H1 (cell line): ENCODE results near the gene SH3BGRL3. TPM values are rescaled to one million over a fixed set of nuclear protein-coding genes. Genes with fewer than 3 reads are reported as not detected.
A peak's percentile ranks its signal among the peaks of the same experiment; 100 is the strongest.

ENCODE experiments used
- ASH2L ChIP-seq: fragments of 200-600, 300-600 bp; sonication (generic); IDR thresholded peaks from one replicate; pipeline ENCODE4 v1.7.1; 2017; ENCODE audit warnings: low read length
- BCL11A ChIP-seq, 2 experiments: IDR thresholded peaks; one replicate each; pipeline ENCODE4 v1.6.1; 2011; ENCODE audit warnings: low read depth in 2 of 2, low read length in 2 of 2, mild to moderate bottlenecking in 2 of 2
- CBX8 ChIP-seq: fragments of 300-800, 300-1000 bp; sonication (generic); IDR thresholded peaks from 2 replicates; pipeline ENCODE4 v1.7.1; 2016; ENCODE audit warnings: low read depth, low read length, borderline replicate concordance
- CREB1 ChIP-seq: IDR thresholded peaks from 2 replicates; pipeline ENCODE4 v1.6.1; 2012; ENCODE audit warnings: inconsistent platforms
- EGR1 ChIP-seq: IDR thresholded peaks from 2 replicates; pipeline ENCODE4 v1.6.1; 2011; ENCODE audit warnings: low read depth, low read length, borderline replicate concordance
- EP300 ChIP-seq, 2 experiments: IDR thresholded peaks; 1 replicate in 1 of 2; 2 replicates in 1 of 2; pipeline ENCODE4 v1.6.1; 2011 to 2012; ENCODE audit warnings: low read depth in 2 of 2, low read length in 2 of 2, mild to moderate bottlenecking in 2 of 2, borderline replicate concordance in 1 of 2, inconsistent platforms in 1 of 2, moderate library complexity in 1 of 2
- FOSL1 ChIP-seq: IDR thresholded peaks from 2 replicates; pipeline ENCODE4 v1.6.1; 2011; ENCODE audit warnings: mild to moderate bottlenecking, low read depth, low read length, moderate library complexity; ENCODE audit not compliant: insufficient read depth
- HDAC2 ChIP-seq, 2 experiments: fragments of 300-600 bp in 1 of 2; sonication (generic) in 1 of 2; IDR thresholded peaks; 2 replicates each; pipeline ENCODE4 v1.6.1; 2011 to 2012; ENCODE audit warnings: low read depth in 2 of 2, low read length in 2 of 2, mild to moderate bottlenecking in 2 of 2, moderate library complexity in 2 of 2, borderline replicate concordance in 1 of 2, inconsistent platforms in 1 of 2
- NANOG ChIP-seq: IDR thresholded peaks from 2 replicates; pipeline ENCODE4 v1.6.1; 2011; ENCODE audit warnings: low read length, low read depth, mild to moderate bottlenecking, inconsistent platforms; ENCODE audit not compliant: insufficient read depth, poor library complexity, severe bottlenecking
- NRF1 ChIP-seq: IDR thresholded peaks from 2 replicates; pipeline ENCODE4 v1.6.1; 2011; ENCODE audit warnings: mild to moderate bottlenecking, low read depth, low read length, improper control_type of control experiment
- POU5F1 ChIP-seq: IDR thresholded peaks from 2 replicates; pipeline ENCODE4 v1.6.1; 2011; ENCODE audit warnings: low read depth, mild to moderate bottlenecking, low read length, moderate library complexity
- SIN3A ChIP-seq, 2 experiments: IDR thresholded peaks in 1 of 2; conservative IDR thresholded peaks in 1 of 2; 2 replicates each; pipeline ENCODE4 v1.6.1; 2011 to 2012; ENCODE audit warnings: low read length in 2 of 2, improper control_type of control experiment in 1 of 2, low read depth in 1 of 2, mild to moderate bottlenecking in 1 of 2
- TAF1 ChIP-seq: IDR thresholded peaks from 2 replicates; pipeline ENCODE4 v1.6.1; 2011; ENCODE audit warnings: mild to moderate bottlenecking, low read depth, low read length
- polyA plus RNA-seq, 7 experiments: library from polyadenylated mRNA; depleted of rRNA in 3 of 7; stranded (reverse) in 5 of 7; unstranded in 2 of 7; fragments of >200 nt in 5 of 7; fragments of 200-250 nt in 2 of 7; gene quantifications; 1 replicate in 5 of 7; 2 replicates in 1 of 7; 4 replicates in 1 of 7; pipeline versions ENCODE4 v1.2.1 to v1.2.3, GENCODE V29; 2011 to 2013; ENCODE audit warnings: missing spikeins in 2 of 7, mixed read lengths in 2 of 7
- total RNA-seq: library from RNA; stranded (reverse); fragmentation: NEBNext Ultra II Directional; extraction: Animal tissue kit (Norgen Biotek cat#: 25700); gene quantifications from 2 replicates; pipeline ENCODE4 v1.2.1, GENCODE V29; 2021
- TF ChIP-seq, protein P1 (sequence below): IDR thresholded peaks from 2 replicates; pipeline ENCODE4 v1.6.1; 2012; ENCODE audit warnings: inconsistent platforms

SH3BGRL3 gene
- total and polyA plus RNA-seq, 2 of the 8 experiments (the other 6 are each of a cell fraction or from before 2014, with no cell fraction given): 77.8 to 107 TPM

DNA sequence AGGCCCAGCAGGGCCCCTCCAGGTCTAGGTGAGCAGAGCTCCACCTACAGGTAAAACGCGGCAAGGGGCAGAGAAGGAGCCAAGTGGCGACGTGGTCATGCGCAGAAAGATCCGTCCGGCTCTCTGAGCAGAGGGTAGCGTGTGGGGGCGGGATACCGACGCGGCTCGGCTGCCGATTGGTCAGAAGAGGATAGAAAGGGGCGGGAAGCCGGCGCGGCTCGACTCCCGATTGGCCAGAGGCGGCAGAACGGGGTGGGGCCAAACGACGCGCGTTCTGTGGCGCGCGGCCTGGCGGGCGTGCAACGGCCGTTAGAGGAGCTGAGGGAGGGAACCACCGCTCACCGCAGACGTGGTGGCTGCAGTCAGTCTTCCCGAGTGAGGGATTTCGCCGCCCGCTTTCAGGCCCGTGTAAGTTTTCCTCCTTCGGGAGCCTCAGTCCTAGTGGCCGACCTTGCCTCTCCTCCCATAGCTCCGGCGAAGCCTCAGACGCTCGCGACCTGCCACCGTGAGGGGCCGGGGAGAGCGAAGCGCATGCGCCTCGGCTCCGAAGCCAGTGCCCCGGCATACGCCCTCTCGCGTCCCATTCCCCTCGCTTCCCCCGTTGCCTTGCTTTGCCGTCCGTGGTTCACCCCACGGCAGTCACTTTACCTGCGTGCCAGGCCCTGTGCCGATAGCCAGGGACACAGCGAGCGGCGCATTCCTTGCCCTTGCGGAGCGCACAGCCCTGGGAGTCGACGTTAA, 45.8 kb upstream of the SH3BGRL3 start, which contains the start of gene CEP85 (continued):
- 0 out of 4 replicates have a peak, but pooled peaks of 1 of the 2 experiments have one; percentile 50 for TF ChIP-seq HDAC2 (IDR thresholded peaks at IDR 0.05; ENCODE audit: borderline replicate concordance in 1 of 2, low read depth in 2 of 2, low read length in 2 of 2)
- no peak for TF ChIP-seq FOSL1
- TF ChIP-seq EP300 (IDR thresholded peaks at IDR 0.05; ENCODE audit: borderline replicate concordance in 1 of 2, low read depth in 2 of 2, low read length in 2 of 2): 0 out of 3 replicates have a peak, but pooled peaks of 1 of the 2 experiments have one; percentile 6
- TF ChIP-seq ASH2L: peak; percentile 52
- no peak for TF ChIP-seq CBX8
- TF ChIP-seq NANOG: no peak
- peak; percentile 57; the same call in 1 of the 2 replicates for TF ChIP-seq EGR1
- no peak for TF ChIP-seq BCL11A (IDR thresholded peaks at IDR 0.05; ENCODE audit: low read depth in 2 of 2, low read length in 2 of 2)
- TF ChIP-seq SIN3A (conservative IDR thresholded peaks at IDR 0.05 in 1 of 2, IDR thresholded peaks at IDR 0.05 in 1 of 2; ENCODE audit: low read depth in 1 of 2, low read length in 2 of 2): peak; percentile 35 to 46; a peak in 2 of 4 replicates
- no peak for TF ChIP-seq POU5F1
- TF ChIP-seq TAF1: peak; percentile 75; the same call in 1 of the 2 replicates
- peak; percentile 59 for TF ChIP-seq NRF1
- peak; percentile 81 for TF ChIP-seq CREB1
- TF ChIP-seq, protein P1, sequence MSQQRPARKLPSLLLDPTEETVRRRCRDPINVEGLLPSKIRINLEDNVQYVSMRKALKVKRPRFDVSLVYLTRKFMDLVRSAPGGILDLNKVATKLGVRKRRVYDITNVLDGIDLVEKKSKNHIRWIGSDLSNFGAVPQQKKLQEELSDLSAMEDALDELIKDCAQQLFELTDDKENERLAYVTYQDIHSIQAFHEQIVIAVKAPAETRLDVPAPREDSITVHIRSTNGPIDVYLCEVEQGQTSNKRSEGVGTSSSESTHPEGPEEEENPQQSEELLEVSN: peak; percentile 75
